Skin of body (tissue), 2 donors: ENCODE measurements around the gene FADS2. TPM values are rescaled to one million over a fixed set of nuclear protein-coding genes. Genes with fewer than 3 reads are reported as not detected.

ENCODE experiments used
- DNase-seq: peaks from one replicate; lab custom pipeline; 2025; lab: John Stamatoyannopoulos, UW
- total RNA-seq: library from RNA; depleted of rRNA; stranded (reverse); fragments of >200 nt; gene quantifications from one replicate; pipeline ENCODE4 v1.2.3, GENCODE V29; 2014

Gene FADS2
- total RNA-seq, result 32.0 TPM

DNA sequence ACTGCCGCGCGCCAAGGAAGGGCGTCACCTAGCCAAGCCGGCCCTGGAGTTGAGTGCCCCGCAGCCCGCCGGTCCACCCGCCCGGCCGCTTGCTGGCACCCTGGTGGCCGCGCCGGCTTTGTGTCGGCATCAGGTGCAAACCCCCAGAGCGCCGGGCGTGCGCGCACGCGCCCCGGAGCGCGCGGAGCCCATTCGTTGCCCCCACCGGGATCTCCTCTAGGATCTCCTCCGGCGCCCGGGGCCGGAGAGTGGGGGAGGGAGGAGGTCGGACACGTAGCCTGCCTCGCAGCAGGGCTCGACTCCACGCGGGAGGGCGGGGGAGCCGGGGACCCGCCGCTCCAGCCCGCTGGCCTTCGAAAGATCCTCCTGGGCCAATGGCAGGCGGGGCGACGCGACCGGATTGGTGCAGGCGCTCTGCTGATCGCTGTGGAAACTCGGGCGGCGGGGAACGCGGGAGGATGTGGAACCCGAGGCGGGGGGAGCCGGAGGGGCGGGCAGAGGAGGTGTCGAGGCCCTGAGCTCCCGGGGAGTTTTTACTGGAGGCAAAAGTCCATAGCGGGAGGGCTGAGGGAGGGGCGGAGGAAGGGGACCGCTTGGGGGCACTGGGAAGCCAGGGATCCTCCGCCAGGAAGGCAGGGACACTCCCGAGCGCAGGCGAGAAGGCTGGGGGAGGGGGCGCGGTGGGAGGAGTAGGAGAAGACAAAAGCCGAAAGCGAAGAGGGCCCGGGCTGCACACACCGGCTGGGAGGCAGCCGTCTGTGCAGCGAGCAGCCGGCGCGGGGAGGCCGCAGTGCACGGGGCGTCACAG is at the start of gene FADS2:
TSS of gene FADS2 (plus strand) at position 730 of the 808 bp plus-strand sequence. CDS start 91 bp downstream, outside the sequence.
- peak; percentile 94 for DNase-seq

DNA sequence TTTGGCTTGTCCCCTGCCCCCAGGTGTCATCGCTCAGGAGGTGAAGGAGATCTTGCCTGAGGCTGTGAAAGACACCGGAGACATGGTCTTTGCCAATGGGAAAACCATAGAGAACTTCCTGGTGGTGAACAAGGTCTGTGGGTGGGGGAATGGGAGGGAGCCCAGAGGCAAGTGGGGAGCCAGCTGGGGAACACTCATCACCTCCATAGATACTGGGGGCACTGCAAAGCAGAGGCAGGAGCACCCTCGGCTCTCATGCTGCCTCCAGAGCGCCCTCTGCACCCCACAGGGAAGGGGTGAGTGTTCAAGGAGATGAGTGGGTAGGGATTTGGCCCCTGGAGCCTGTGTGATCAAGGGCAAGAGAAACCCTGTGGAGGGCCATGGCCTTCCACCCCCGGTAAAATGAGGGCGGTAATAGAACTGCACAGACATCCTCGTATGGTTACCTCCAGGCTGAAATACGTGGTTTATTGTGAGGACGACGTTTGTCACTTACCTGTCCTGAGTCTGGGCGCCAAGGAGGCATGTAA is 49.7 kb upstream of the FADS2 start:
- no peak for DNase-seq

DNA sequence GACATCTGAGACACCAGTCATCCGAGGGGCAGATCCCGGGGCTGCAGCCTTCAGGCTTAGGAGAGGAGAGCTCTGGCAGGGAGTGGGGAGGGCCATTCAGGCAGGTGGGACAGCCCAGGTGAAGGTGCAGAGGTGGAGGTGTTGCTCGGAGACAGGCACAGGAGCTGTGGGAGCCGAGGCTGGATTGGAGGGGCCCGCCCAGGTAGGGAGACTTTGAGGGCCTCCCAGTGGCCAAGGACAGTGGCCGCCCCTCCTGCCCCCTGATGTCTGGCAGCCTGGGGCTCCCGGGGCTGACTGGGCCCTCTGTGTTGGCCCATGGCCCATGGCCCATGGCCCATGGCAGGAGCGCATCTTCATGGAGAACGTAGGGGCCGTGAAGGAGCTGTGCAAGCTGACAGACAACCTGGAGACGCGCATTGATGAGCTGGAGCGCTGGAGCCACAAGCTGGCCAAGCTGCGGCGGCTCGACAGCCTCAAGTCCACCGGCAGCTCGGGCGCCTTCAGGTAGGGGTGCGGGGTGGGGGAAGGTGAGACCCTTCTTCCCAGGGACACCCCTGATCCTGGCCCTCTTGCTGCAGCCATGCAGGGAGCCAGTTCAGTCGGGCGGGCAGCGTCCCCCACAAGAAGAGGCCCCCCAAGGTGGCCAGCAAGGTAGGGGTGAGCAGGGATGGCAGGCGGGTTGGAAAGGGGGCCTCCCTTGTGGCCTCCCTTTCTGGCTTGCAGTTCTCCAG is 49.0 kb upstream of the FADS2 start:
- DNase-seq, result no peak

DNA sequence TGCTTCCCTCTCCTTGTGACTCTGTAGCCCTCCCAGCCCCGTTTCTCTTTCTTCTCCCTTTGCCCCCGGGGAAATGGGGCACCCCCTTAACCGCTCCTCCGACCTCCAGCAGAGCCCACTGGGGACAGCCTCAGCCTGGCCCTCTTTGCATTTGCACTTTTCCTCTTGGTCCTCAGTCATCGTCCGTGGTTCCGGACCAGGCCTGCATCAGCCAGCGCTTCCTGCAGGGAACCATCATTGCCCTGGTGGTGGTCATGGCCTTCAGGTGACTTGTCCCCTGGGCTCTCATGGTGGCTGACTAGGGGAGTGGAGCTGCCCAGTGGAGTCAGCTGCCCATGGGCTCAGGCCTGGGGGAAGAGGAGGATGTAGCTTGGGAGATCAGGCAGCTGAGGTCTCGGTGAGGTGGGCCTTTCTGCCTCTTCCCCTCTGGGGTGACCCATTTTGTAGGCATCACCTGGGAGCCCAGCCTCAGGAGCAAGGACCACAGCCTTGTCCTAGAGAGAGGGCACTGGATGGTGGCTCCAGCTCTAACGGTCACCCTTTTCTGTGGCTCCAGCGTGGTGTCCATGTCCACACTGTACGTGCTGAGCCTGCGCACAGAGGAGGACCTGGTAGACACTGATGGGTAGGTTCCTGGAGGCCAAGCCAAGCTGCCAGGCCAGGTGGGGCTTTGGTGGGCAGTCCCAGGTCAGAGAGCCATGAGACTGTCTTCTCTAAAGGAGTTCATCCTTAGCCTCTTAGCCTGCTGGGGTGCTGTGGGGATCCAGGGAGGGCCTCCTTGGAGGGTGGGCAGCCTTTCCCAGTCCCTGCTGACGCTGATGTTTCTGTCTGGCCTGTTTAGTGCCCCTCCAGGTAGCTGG is 48.2 kb upstream of the FADS2 start:
- no peak for DNase-seq

DNA sequence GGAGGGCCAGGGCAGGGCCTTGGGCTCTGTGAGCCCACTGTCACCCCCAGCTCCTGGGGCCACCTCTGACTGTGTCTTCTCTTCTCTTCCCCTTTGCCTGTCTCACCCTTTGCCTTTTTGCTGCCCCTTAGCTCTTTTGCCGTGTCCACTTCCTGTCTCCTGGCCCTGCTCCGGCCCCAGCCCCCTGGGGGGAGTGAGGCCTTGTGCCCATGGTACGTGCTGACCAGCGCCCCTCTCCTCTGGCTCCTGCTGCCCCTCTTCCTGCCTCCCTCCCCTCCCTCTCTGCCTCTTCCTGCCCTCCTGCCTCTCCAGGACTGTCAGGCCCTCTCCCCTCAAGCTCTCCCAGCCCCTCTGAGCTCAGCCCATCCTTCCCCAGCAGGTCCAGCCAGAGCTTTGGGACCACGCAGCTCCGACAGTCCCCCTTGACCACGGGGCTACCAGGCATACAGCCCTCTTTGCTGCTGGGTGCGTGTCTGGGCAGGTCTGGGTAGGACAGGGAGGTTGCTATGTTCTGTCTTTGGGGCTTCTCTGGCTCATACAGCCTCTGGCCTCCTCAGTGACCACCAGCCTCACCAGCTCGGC is 47.4 kb upstream of the FADS2 start:
- DNase-seq, result no peak

DNA sequence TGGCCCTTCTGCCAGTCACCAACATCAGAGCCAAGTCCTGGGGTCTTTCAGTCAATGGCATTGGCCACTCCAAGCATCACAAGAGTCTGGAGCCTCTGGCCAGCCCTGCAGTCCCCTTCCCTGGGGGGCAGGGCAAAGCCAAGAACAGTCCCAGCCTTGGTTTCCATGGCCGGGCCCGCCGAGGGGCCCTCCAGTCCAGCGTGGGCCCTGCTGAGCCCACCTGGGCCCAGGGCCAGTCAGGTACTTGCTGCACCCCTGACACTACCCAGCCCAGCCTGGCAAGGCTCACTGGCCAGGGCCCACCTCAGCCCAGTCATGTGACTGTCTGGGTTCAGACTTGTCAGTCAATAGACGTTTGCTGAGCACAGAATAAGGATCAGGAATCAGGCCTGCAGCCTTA is 46.5 kb upstream of the FADS2 start:
- no peak for DNase-seq

DNA sequence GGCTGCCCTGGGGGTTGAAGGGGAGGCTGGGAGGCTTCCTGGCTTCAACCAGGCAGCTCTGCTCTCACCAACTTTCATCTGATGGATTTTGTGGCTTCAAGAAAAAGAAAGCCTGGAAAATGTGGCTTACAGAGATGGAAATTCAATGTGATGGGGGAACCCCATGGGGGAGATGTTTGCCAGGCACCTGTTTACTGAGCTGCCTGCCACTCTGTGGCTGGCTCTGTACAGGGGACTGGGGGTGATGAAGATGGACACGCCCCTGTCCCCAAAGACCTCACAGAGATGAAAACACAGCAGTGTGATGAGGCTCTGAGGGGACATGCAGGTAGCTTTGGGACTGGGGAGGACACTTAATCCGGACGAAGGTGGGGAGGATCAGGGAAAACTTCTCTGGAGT is 45.8 kb upstream of the FADS2 start:
- DNase-seq, result no peak

DNA sequence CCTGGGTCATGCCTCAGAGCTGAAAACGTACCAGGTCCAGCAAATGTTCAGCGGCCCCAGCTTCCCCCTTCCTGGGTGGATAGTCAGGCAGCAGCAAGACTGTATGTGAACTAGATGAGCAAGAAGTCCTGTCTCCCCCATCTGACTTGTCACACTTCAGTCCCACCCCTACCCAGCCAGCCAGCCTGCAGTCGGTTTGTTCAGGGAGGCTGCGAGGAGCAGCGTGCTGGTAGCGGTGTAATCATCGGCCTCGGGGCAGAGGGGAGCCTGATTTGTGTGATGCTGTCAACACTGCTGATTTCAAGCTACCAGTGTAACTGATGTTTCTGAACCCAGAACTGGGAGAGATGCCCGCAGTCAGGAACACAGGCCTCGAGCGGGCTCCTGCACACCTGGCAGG is 45.3 kb upstream of the FADS2 start:
- DNase-seq, result no peak

DNA sequence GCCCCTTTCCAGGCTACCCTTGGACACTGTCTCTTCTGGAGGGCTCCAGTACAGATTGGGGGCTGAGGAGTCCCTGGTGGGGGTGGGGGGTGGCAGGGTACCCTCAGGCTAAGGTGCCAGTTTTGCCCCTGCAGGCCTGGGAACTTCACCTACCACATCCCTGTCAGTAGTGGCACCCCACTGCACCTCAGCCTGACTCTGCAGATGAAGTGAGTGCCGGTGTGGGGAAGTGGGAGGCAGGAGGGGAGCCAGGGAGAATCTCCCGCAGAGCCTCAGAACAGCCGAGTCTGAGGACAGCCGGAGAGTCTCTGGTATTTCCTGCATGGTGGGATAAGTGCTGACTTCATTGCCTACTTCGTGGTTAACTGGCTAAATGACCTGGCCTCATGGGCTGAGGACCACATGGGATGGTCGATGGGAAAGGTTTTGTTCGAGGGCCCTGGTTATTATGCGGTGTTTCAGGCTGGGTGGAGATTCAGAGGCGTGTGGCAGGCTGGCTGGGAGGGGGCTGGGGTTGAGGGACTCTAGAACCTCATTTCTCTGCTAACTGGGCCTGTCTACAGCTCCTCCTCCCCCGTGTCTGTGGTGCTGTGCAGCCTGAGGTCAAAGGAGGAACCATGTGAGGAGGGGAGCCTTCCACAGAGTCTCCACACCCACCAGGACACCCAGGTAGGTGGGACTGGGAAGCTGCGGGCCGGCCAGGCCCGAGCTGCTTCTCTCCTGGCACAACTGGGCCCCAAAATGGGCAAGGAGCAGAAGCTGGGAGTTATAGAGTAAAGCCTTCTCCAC is 44.2 kb upstream of the FADS2 start:
- no peak for DNase-seq

DNA sequence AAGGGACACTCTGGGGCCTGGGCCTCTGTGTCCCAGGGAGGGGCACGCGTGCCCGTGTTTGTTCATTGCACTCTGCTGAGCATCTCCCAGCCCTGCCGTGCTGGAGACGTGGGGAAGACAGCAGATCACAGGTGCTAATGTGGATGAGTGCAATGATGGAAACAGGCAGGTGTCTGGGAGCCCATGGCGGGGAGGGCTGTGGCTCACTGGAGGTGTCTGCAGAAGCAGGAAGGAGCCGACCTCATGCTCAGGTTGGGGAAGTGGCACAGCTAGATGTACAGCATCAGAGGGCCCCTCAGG is 43.6 kb upstream of the FADS2 start:
- DNase-seq, result no peak

DNA sequence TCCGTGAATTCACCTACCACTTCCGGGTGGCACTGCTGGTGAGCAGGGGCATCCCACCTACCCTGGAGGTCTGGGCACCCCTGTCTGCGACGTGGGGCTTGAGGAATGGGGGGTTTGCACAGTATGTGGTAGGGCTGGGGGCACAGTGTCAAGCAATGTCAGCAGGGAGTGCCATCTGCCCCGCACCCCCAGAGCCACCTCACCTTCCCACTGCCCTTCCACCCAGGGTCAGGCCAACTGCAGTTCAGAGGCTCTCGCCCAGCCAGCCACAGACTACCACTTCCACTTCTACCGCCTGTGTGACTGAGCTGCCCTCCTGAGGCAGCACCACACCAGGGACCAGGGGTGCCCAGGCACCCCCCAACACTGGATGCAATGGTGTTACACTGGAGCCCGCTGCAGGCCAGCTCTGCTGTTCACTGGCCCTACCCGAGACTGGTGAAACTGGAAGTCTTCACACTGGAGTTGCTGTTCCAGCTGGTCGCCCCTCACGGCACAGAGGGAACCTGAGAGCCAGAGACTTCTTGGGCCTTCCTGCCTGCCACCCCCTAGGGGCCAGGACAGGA is 42.2 kb upstream of the FADS2 start:
- DNase-seq, result no peak

DNA sequence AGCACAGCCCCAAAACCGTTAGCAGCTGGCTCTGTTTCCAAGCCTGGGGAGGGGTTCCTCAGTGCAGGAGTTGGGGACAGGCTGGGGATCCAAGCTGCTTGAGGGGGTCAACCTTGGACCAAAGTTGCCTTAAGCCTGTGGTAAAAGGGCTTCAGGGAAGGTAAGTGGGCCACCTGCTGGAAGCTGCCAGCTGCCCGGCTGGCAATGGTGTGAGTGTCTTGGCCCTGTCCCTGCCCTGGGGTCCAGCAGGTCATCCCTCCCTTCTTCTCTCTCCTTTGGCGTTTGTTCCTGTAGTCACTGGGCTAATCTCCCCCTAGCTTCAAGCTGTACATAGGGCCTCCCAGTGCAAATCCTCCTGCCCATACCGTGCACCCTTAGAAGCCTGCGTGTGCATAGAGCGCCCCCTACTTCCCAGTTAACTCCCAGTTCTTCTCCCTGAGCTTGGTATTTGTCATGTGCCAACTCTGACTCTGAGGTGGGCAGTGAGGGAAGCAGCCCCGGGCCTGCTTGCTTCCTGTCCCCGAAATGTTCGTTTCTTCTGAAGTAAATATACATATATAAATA is 40.1 kb upstream of the FADS2 start:
- no peak for DNase-seq

DNA sequence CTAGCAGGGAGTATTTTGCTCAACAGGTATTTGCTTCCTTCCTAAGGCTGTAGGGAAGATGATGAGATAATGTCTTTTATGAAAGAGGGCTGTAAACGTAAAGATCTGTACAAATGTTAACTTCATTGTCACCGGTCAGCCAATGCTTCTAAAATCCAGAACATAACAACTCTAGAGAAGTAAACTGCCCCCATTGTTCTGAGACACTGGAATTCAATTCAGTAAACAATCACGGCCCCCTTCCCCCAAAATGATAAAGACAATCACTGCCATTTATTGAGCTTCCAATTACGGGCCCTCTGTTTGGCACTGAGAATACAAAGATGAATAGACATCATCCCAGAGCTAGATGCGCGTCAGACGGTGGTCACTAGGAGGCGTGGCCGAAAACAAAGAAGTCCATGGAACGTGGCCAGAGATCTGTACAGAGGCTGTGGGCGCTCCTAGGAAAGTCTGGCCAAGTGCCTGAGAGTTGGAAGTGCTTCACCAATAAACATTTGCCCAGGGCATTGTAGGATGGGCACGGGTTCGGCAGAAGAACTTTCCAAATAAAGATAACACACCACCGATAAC is 36.3 kb upstream of the FADS2 start:
- DNase-seq, result peak; percentile 76

DNA sequence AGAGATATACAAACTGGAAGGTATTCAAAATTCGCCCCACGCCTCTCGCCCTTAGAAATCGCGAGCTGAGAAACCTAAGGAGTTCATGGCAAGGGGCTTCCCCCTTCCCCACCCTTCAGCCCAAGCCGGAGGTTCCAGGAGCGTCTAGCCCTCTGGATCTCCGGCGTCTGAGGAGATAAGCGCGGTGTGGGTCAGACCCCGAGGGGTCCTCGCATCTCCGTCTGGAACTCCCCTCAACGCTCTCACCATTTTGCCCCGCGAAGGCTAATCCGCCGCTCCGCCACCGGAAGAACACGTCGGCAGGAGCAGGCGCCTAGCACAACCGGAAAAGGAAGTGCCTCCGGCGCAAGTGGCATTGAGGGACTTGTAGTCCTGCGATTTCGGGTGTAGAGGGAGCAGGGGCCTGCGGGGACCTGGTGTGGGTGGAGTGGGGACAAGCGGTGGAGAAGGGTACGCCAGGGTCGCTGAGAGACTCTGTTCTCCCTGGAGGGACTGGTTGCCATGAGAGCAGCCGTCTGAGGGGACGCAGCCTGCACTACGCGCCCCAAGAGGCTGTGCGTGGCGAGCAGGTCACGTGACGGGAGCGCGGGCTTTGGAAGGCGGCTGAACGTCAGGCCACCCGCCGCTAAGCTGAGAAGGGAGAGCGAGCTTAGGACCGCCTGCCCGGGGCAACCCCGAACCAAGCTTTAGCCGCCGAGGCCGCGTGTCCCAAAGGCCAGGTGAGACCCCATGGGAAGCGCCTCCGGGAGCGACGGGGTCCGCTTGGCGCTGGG is 35.6 kb upstream of the FADS2 start, which contains the start of the genes FEN1 and TMEM258:
TSS of gene FEN1 (plus strand) at position 602 of the 773 bp plus-strand sequence. CDS start 2,451 bp downstream, outside the sequence.
TSS of gene TMEM258 (minus strand) at position 290 of the 773 bp plus-strand sequence. CDS start at position 249, 41 bp downstream.
- DNase-seq, result peak; percentile 97

DNA sequence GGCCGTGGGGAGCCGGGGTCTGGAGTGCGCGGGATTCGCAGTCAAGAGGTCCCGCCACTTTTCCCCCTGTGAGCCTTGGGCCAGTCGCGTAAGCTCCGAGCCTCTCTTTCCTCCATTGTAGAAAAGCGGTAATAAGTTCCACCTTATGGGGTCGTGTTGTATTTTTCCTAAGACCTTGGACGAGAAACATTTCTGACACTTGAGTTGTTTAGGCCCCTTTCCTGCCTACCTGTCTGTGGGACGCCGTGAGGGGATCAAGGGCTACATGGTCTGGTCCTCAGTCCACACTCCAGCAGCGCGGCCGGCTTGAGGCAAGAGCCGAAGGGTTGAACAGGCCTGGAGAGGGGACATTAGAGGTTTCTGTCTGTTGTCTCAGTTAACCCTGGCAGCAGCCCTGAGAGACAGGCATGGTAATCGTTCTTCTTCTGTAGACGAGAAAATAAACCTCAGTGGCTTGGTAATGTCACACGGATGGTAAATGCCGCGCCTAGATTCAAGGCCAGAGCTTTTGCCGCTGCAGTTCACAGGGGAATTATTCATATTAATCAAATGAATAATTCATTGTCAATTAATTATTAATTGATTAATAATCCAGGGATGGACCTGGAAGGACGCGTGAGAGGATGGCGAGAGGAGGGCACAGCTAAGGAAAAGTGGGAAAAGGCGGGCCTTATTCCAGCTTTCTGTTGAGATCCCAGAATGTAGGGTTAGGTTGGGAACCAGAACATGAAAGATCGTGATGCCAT is 34.8 kb upstream of the FADS2 start:
- DNase-seq, result no peak

DNA sequence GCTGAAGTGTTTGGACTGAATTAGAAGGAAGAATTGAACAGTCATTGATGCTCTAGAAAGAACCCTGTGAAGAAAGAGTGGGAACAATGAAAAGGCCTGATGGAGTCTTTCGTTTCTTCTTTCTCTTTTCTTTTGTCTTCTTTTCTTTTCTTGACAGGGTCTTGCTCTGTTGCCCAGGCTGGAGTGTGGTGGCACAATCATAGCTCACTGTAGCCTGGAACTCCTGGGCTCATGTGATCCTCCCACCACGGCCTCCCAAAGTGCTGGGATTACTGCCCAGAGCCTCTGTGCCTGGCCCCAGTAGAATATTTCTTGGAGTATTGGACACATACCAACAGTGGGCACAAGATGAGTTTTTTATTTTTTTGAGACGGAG is 34.3 kb upstream of the FADS2 start:
- no peak for DNase-seq

DNA sequence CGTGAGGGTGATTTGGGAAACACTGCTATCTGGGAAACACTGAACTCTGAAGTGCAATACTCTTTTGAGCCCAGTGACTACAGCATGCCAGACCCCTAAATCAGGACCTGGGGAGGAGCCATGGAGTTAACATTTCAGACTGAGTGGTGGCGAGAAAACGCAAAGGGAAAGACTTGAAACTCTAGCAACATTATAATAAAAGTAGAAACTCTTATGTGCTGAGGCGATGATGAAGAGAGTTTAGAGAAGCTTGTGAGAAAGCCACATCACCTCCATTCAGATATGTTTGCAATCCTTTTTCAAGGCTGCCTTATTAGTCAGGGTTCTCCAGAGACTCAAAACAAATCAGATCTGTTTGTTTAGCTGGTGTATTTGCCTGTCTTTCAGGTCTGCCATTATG is 33.5 kb upstream of the FADS2 start:
- DNase-seq, result no peak

DNA sequence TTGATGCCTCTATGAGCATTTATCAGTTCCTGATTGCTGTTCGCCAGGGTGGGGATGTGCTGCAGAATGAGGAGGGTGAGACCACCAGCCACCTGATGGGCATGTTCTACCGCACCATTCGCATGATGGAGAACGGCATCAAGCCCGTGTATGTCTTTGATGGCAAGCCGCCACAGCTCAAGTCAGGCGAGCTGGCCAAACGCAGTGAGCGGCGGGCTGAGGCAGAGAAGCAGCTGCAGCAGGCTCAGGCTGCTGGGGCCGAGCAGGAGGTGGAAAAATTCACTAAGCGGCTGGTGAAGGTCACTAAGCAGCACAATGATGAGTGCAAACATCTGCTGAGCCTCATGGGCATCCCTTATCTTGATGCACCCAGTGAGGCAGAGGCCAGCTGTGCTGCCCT is 32.6 kb upstream of the FADS2 start:
- no peak for DNase-seq
